HepG2 (cell line): Measurements from ENCODE around the gene OSBP. TPM values are rescaled to one million over a fixed set of nuclear protein-coding genes. Genes with fewer than 3 reads are reported as not detected.
A peak's percentile ranks its signal among the peaks of the same experiment; 100 is the strongest.

Experiments
- ATAD3A ChIP-seq: sonication (generic); formaldehyde crosslinking; IDR thresholded peaks from 2 replicates; pipeline ENCODE4 v1.4.0; 2020; ENCODE audit warnings: missing genetic modification reagents
- CBX1 ChIP-seq: IDR thresholded peaks from one replicate; pipeline ENCODE4 v1.6.1; 2016; ENCODE audit warnings: antibody characterized with exemption, low read depth
- CENPT ChIP-seq: sonication (generic); formaldehyde crosslinking; IDR thresholded peaks from 2 replicates; pipeline ENCODE4 v1.8.0; 2022; ENCODE audit warnings: low read depth, mild to moderate bottlenecking, moderate library complexity, missing genetic modification reagents
- GABPB1 ChIP-seq: IDR thresholded peaks from 2 replicates; pipeline ENCODE4 v1.6.1; 2016; ENCODE audit warnings: mild to moderate bottlenecking, missing genetic modification reagents, moderate library complexity, missing compliant biosample characterization
- HOXA7 ChIP-seq: sonication (generic); formaldehyde crosslinking; IDR thresholded peaks from 2 replicates; pipeline ENCODE4 v1.8.1; 2022; ENCODE audit warnings: mild to moderate bottlenecking, missing genetic modification reagents, moderate library complexity
- IRX3 ChIP-seq: sonication (generic); formaldehyde crosslinking; IDR thresholded peaks from 2 replicates; pipeline ENCODE4 v1.8.1; 2023; ENCODE audit warnings: mild to moderate bottlenecking, low read depth, missing genetic modification reagents, borderline replicate concordance
- JDP2 ChIP-seq: sonication (generic); formaldehyde crosslinking; IDR thresholded peaks from 2 replicates; pipeline ENCODE4 v1.8.1; 2022; ENCODE audit warnings: missing genetic modification reagents, borderline replicate concordance
- KDM5B ChIP-seq: sonication (generic); formaldehyde crosslinking; IDR thresholded peaks from 2 replicates; pipeline ENCODE4 v1.4.0; 2020; ENCODE audit warnings: missing genetic modification reagents, mild to moderate bottlenecking, borderline replicate concordance
- LBX2 ChIP-seq: sonication (generic); formaldehyde crosslinking; IDR thresholded peaks from 2 replicates; pipeline ENCODE4 v1.5.0; 2020; ENCODE audit warnings: missing genetic modification reagents, mild to moderate bottlenecking, borderline replicate concordance
- MAFF ChIP-seq: IDR thresholded peaks from 2 replicates; pipeline ENCODE4 v1.6.1; 2011; ENCODE audit warnings: low read depth, low read length, improper control_type of control experiment
- MATR3 ChIP-seq: sonication (generic); formaldehyde crosslinking; IDR thresholded peaks from 2 replicates; pipeline ENCODE4 v1.4.0; 2020; ENCODE audit warnings: missing genetic modification reagents
- MTF2 ChIP-seq: sonication (generic); formaldehyde crosslinking; IDR thresholded peaks from 2 replicates; pipeline ENCODE4 v1.5.0; 2020; ENCODE audit warnings: missing genetic modification reagents, borderline replicate concordance
- MXD3 ChIP-seq: IDR thresholded peaks from 2 replicates; pipeline ENCODE4 v1.6.1; 2016; ENCODE audit warnings: mild to moderate bottlenecking, missing biosample characterization, missing genetic modification reagents
- NCOA5 ChIP-seq: sonication (generic); formaldehyde crosslinking; IDR thresholded peaks from 2 replicates; pipeline ENCODE4 v1.4.0; 2020; ENCODE audit warnings: missing genetic modification reagents
- NFE2L1 ChIP-seq: sonication (generic); formaldehyde crosslinking; IDR thresholded peaks from 2 replicates; pipeline ENCODE4 v1.4.0; 2020; ENCODE audit warnings: missing genetic modification reagents, mild to moderate bottlenecking, borderline replicate concordance
- NFRKB ChIP-seq: fragments of 450-650 bp; IDR thresholded peaks from 2 replicates; pipeline ENCODE4 v1.6.1; 2017
- PHF20 ChIP-seq: sonication (generic); formaldehyde crosslinking; IDR thresholded peaks from 2 replicates; pipeline ENCODE4 v1.5.0; 2020; ENCODE audit warnings: mild to moderate bottlenecking, missing genetic modification reagents
- RBAK ChIP-seq: sonication (generic); formaldehyde crosslinking; IDR thresholded peaks from 2 replicates; pipeline ENCODE4 v1.5.1; 2020; ENCODE audit warnings: mild to moderate bottlenecking, missing genetic modification reagents
- RELA ChIP-seq: sonication (generic); formaldehyde crosslinking; IDR thresholded peaks from 2 replicates; pipeline ENCODE4 v1.4.0; 2020; ENCODE audit warnings: missing genetic modification reagents
- YEATS2 ChIP-seq: sonication (generic); formaldehyde crosslinking; IDR thresholded peaks from 2 replicates; pipeline ENCODE4 v1.4.0; 2020; ENCODE audit warnings: missing genetic modification reagents, borderline replicate concordance
- ZBTB38 ChIP-seq: sonication (generic); formaldehyde crosslinking; IDR thresholded peaks from 2 replicates; pipeline ENCODE4 v1.5.1; 2020; ENCODE audit warnings: mild to moderate bottlenecking, missing genetic modification reagents
- ZFP91 ChIP-seq: sonication (generic); formaldehyde crosslinking; IDR thresholded peaks from 2 replicates; pipeline ENCODE4 v1.9.0; 2022; ENCODE audit warnings: missing genetic modification reagents, mild to moderate bottlenecking, borderline replicate concordance
- ZNF101 ChIP-seq: sonication (generic); formaldehyde crosslinking; IDR thresholded peaks from 2 replicates; pipeline ENCODE4 v1.4.0; 2020; ENCODE audit warnings: mild to moderate bottlenecking, low read depth, missing genetic modification reagents, borderline replicate concordance
- ZNF121 ChIP-seq: sonication (generic); formaldehyde crosslinking; IDR thresholded peaks from 2 replicates; pipeline ENCODE4 v1.5.0; 2020; ENCODE audit warnings: mild to moderate bottlenecking, missing genetic modification reagents
- ZNF605 ChIP-seq: sonication (generic); formaldehyde crosslinking; IDR thresholded peaks from 2 replicates; pipeline ENCODE4 v1.8.0; 2022; ENCODE audit warnings: mild to moderate bottlenecking, missing genetic modification reagents
- ZNF768 ChIP-seq: sonication (generic); formaldehyde crosslinking; IDR thresholded peaks from 2 replicates; pipeline ENCODE4 v1.4.0; 2020; ENCODE audit warnings: missing genetic modification reagents
- ZNF788 ChIP-seq: sonication (generic); formaldehyde crosslinking; IDR thresholded peaks from 2 replicates; pipeline ENCODE4 v1.5.0; 2020; ENCODE audit warnings: mild to moderate bottlenecking, missing genetic modification reagents, borderline replicate concordance
- polyA plus RNA-seq, 8 experiments: library from polyadenylated mRNA; depleted of rRNA in 3 of 8; stranded (reverse) in 7 of 8; unstranded in 1 of 8; fragments of >200 nt; fragmentation: Illumina TruSeq in 4 of 8; extraction: Trizol in 4 of 8; gene quantifications; 2 replicates each; pipeline versions ENCODE4 v1.2.1 to v1.2.3, GENCODE V29; 2011 to 2016; ENCODE audit warnings: low read depth in 4 of 8, missing spikeins in 1 of 8, mixed read lengths in 1 of 8; ENCODE audit not compliant: insufficient read depth in 1 of 8
- total RNA-seq, 5 experiments: library from RNA; depleted of rRNA; stranded (reverse); fragments of >200 nt; fragmentation: Illumina TruSeq; extraction: Trizol; gene quantifications; 2 replicates each; pipeline ENCODE4 v1.2.3, GENCODE V29; 2016; ENCODE audit warnings: low read depth in 1 of 5
- TF ChIP-seq, protein P1 (sequence below): sonication (generic); formaldehyde crosslinking; IDR thresholded peaks from 2 replicates; pipeline ENCODE4 v1.4.0; 2020; ENCODE audit warnings: mild to moderate bottlenecking, low read depth, missing genetic modification reagents
- TF ChIP-seq, protein P2 (sequence below): sonication (generic); formaldehyde crosslinking; IDR thresholded peaks from 2 replicates; pipeline ENCODE4 v1.8.0; 2023; ENCODE audit warnings: mild to moderate bottlenecking, missing genetic modification reagents

OSBP gene
- total and polyA plus RNA-seq, 2 of the 13 experiments (the other 11 are each of a cell fraction or from before 2014, with no cell fraction given), result 12.1 to 13.5 TPM

- TF ChIP-seq MXD3, result 0 out of 2 replicates have a peak, but pooled peaks have one; percentile 50
- no peak for TF ChIP-seq NFRKB
- TF ChIP-seq PHF20, result no peak; the same call in 1 of the 2 replicates
- TF ChIP-seq, protein P1, sequence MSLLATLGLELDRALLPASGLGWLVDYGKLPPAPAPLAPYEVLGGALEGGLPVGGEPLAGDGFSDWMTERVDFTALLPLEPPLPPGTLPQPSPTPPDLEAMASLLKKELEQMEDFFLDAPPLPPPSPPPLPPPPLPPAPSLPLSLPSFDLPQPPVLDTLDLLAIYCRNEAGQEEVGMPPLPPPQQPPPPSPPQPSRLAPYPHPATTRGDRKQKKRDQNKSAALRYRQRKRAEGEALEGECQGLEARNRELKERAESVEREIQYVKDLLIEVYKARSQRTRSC (CRISPR knock-in tag), result no peak; the same call in 1 of the 2 replicates
- TF ChIP-seq LBX2 (CRISPR knock-in tag), result no peak
- TF ChIP-seq JDP2, result no peak
- TF ChIP-seq, protein P2, sequence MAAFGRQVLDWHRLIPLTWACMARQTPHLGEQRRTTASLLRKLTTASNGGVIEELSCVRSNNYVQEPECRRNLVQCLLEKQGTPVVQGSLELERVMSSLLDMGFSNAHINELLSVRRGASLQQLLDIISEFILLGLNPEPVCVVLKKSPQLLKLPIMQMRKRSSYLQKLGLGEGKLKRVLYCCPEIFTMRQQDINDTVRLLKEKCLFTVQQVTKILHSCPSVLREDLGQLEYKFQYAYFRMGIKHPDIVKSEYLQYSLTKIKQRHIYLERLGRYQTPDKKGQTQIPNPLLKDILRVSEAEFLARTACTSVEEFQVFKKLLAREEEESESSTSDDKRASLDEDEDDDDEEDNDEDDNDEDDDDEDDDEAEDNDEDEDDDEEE (CRISPR knock-in tag), result peak; percentile 58; the same call in 1 of the 2 replicates
- TF ChIP-seq RELA (CRISPR knock-in tag), result no peak
- peak; percentile 66 for TF ChIP-seq GABPB1 (CRISPR knock-in tag)
- 0 out of 2 replicates have a peak, but pooled peaks have one; percentile 40 for TF ChIP-seq IRX3
- TF ChIP-seq MATR3 (CRISPR knock-in tag), result no peak
- TF ChIP-seq ZNF121 (CRISPR knock-in tag), result 0 out of 2 replicates have a peak, but pooled peaks have one; percentile 19
- TF ChIP-seq KDM5B (CRISPR knock-in tag), result peak; percentile 76
- TF ChIP-seq ZFP91 (CRISPR knock-in tag), result peak; percentile 70; the same call in 1 of the 2 replicates
- TF ChIP-seq MTF2, result 0 out of 2 replicates have a peak, but pooled peaks have one; percentile 51
- no peak for TF ChIP-seq MAFF
- no peak for TF ChIP-seq HOXA7 (CRISPR knock-in tag)
- peak; percentile 67; the same call in 1 of the 2 replicates for TF ChIP-seq YEATS2 (CRISPR knock-in tag)
- no peak for TF ChIP-seq NCOA5 (CRISPR knock-in tag)
- TF ChIP-seq CENPT (CRISPR knock-in tag), result no peak
- no peak for TF ChIP-seq ZNF101
- TF ChIP-seq ZNF788 (CRISPR knock-in tag), result peak; percentile 90
- peak; percentile 67; the same call in 1 of the 2 replicates for TF ChIP-seq ZNF605 (CRISPR knock-in tag)
- TF ChIP-seq RBAK (CRISPR knock-in tag), result no peak
- TF ChIP-seq ZBTB38 (CRISPR knock-in tag), result no peak
- TF ChIP-seq ZNF768, result peak; percentile 40; the same call in 1 of the 2 replicates
- peak; percentile 43 for TF ChIP-seq CBX1
- no peak for TF ChIP-seq ATAD3A (CRISPR knock-in tag)
- no peak for TF ChIP-seq NFE2L1 (CRISPR knock-in tag)
Observed at GRCh38 chr11:59550368-59550841, 65.2 kb downstream of the OSBP start (continued).
